Right lobe of liver (tissue), 4 donors: ENCODE data around the gene TMEM151B.

Experiments
- POLR2A ChIP-seq: fragments of 450-650 bp; IDR thresholded peaks from one replicate; pipeline ENCODE4 v1.6.1; 2017; ENCODE audit warnings: antibody characterized with exemption, mild to moderate bottlenecking
- TF ChIP-seq, protein P1 (sequence below), 4 donors: fragments of 200-600 bp in 3 of 4; fragments of 450-650 bp in 1 of 4; IDR thresholded peaks; one replicate each; pipeline versions ENCODE4 v1.5.1 to v1.8.0; 2016 to 2022; ENCODE audit warnings: antibody characterized with exemption in 4 of 4, mild to moderate bottlenecking in 2 of 4
- donor health status: DM: no; HTN: no; CAD: no.
- donor health status: DM: no; HTN: no; CAD: no.
- donor health status: DM: no; HTN: yes; CAD: no.

DNA sequence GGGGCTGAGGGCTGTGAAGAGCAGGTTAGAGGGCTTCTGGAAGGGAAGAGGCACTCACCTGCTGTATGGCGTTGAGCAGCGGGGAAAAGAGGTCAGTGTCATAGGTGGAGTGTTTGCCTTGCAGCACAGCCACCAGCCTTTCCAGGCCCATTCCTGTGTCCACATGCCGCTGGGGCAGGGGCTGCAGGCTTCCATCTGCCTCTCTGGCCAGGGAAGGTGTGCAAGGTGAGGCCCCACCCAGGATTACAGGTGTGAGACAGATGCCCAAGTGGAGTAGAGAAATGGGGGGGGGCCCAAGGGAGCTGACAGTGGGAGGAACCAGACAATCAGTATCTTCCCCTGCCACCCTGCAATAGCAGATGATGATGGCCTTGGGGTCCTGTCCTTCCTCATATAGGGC is 40.0 kb downstream of the TMEM151B start:
- TF ChIP-seq, protein P1, sequence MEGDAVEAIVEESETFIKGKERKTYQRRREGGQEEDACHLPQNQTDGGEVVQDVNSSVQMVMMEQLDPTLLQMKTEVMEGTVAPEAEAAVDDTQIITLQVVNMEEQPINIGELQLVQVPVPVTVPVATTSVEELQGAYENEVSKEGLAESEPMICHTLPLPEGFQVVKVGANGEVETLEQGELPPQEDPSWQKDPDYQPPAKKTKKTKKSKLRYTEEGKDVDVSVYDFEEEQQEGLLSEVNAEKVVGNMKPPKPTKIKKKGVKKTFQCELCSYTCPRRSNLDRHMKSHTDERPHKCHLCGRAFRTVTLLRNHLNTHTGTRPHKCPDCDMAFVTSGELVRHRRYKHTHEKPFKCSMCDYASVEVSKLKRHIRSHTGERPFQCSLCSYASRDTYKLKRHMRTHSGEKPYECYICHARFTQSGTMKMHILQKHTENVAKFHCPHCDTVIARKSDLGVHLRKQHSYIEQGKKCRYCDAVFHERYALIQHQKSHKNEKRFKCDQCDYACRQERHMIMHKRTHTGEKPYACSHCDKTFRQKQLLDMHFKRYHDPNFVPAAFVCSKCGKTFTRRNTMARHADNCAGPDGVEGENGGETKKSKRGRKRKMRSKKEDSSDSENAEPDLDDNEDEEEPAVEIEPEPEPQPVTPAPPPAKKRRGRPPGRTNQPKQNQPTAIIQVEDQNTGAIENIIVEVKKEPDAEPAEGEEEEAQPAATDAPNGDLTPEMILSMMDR (IDR thresholded peaks at IDR 0.05): no peak
- no peak for TF ChIP-seq POLR2A
